HepG2 (cell line): ENCODE data around the gene POLN. TPM values are rescaled to one million over a fixed set of nuclear protein-coding genes. Genes with fewer than 3 reads are reported as not detected.

Experiments
- ATAC-seq: fragments of 200-7000 bp; cut with Tn5 transposase; 3 replicates; pipeline ENCODE4 v1.9.1; 2020; ENCODE audit warnings: mild to moderate bottlenecking, moderate library complexity
- BruUV-seq: library from RNA; stranded (reverse); fragments of 400-500 nt; replicated peaks from 2 replicates; lab custom pipeline; 2021; lab: Mats Ljungman, UMichigan
- CTCF ChIA-PET: fragments of 300-600 bp; formaldehyde crosslinking; extraction: SDS; loops from one replicate; lab custom pipeline; 2021; ENCODE audit warnings: low total read pairs, inconsistent platforms, low intra/inter-chr PET ratio; lab: Yijun Ruan, JAX
- POLR2A ChIA-PET: fragments of 350-600 bp; sonication (Branson Sonifier 250); formaldehyde crosslinking; loops from one replicate; lab custom pipeline; 2020; ENCODE audit warnings: antibody characterized with exemption, inconsistent platforms; lab: Yijun Ruan, JAX
- DNase-seq: peaks from one replicate; pipeline ENCODE4 v3.0.0-alpha.2; 2015; ENCODE audit warnings: low spot score
- FAIRE-seq: peaks from 3 replicates; lab custom pipeline; 2011; peaks lifted over from hg19 to GRCh38; lab: Jason Lieb, UNC
- H2AFZ ChIP-seq: one replicate; pipeline ENCODE4 v1.6.1; 2011; ENCODE audit warnings: low read length, inconsistent platforms
- H3K27ac ChIP-seq: fragments of 300-600 bp; 3 replicates; pipeline ENCODE4 v1.8.0; 2011; ENCODE audit warnings: mixed run types, mild to moderate bottlenecking, mixed read lengths, low read length, inconsistent platforms; ENCODE audit not compliant: insufficient read depth; ENCODE audit errors: extremely low read length
- H3K27me3 ChIP-seq, 2 experiments: fragments of 200-600 bp in 1 of 2; 2 replicates in 1 of 2; 3 replicates in 1 of 2; pipeline versions ENCODE4 v1.6.0 to v1.8.0; 2011; ENCODE audit warnings: low read length in 2 of 2, mild to moderate bottlenecking in 2 of 2, moderate library complexity in 2 of 2, inconsistent platforms in 1 of 2; ENCODE audit not compliant: insufficient read depth in 2 of 2, control insufficient read depth in 1 of 2
- H3K36me3 ChIP-seq, 2 experiments: fragments of 200-600 bp in 1 of 2; replicated peaks in 1 of 2; 2 replicates in 1 of 2; 3 replicates in 1 of 2; pipeline versions ENCODE4 v1.5.1 to v1.8.0; 2011; ENCODE audit warnings: low read length in 2 of 2, inconsistent platforms in 1 of 2; ENCODE audit not compliant: insufficient read depth in 2 of 2, control insufficient read depth in 1 of 2
- H3K4me1 ChIP-seq: 2 replicates; pipeline ENCODE4 v1.5.1; 2012; ENCODE audit warnings: low read length, inconsistent platforms; ENCODE audit not compliant: insufficient read depth
- H3K4me2 ChIP-seq: 2 replicates; pipeline ENCODE4 v1.6.0; 2011; ENCODE audit warnings: low read depth, low read length, inconsistent platforms
- H3K4me3 ChIP-seq, 3 experiments: fragments of 200-600 bp in 1 of 3; sonication (generic), shearing (Covaris generic) in 1 of 3; replicated peaks in 1 of 3; 2 replicates each; pipeline ENCODE4 v1.5.1; 2011 to 2016; ENCODE audit warnings: low read length in 3 of 3, inconsistent platforms in 2 of 3, low read depth in 2 of 3, mild to moderate bottlenecking in 2 of 3, control low read depth in 1 of 3, mixed read lengths in 1 of 3; ENCODE audit not compliant: insufficient read depth in 1 of 3
- H3K79me2 ChIP-seq: one replicate; pipeline ENCODE4 v1.6.1; 2011; ENCODE audit warnings: low read length, inconsistent platforms; ENCODE audit not compliant: insufficient read depth
- H3K9ac ChIP-seq: 2 replicates; pipeline ENCODE4 v1.6.0; 2011; ENCODE audit warnings: mild to moderate bottlenecking, low read depth, low read length, inconsistent platforms; ENCODE audit not compliant: insufficient read depth
- H3K9me3 ChIP-seq: 2 replicates; pipeline ENCODE4 v1.5.1; 2012; ENCODE audit warnings: mild to moderate bottlenecking, low read length
- H4K20me1 ChIP-seq: 2 replicates; pipeline ENCODE4 v1.6.0; 2011; ENCODE audit warnings: inconsistent platforms, mild to moderate bottlenecking, low read length, moderate library complexity; ENCODE audit not compliant: insufficient read depth
- CAMTA2 ChIP-seq: sonication (generic); formaldehyde crosslinking; IDR thresholded peaks from 2 replicates; pipeline ENCODE4 v1.4.0; 2020; ENCODE audit warnings: mild to moderate bottlenecking, missing genetic modification reagents, borderline replicate concordance
- HCFC1 ChIP-seq: fragments of 150-350 bp; IDR thresholded peaks from 2 replicates; pipeline ENCODE4 v1.6.1; 2014; ENCODE audit warnings: low read depth, low read length
- HOXA9 ChIP-seq: sonication (generic); formaldehyde crosslinking; IDR thresholded peaks from 2 replicates; pipeline ENCODE4 v1.8.1; 2022; ENCODE audit warnings: missing genetic modification reagents, mild to moderate bottlenecking, moderate library complexity, borderline replicate concordance
- HOXD1 ChIP-seq: sonication (generic); formaldehyde crosslinking; IDR thresholded peaks from 2 replicates; pipeline ENCODE4 v1.5.0; 2020; ENCODE audit warnings: missing genetic modification reagents
- ISX ChIP-seq: sonication (generic); formaldehyde crosslinking; conservative IDR thresholded peaks from 2 replicates; pipeline ENCODE4 v1.5.0; 2020; ENCODE audit warnings: missing genetic modification reagents
- KDM3A ChIP-seq: IDR thresholded peaks from 2 replicates; pipeline ENCODE4 v1.6.1; 2018; ENCODE audit warnings: low read depth, missing compliant biosample characterization
- MLLT10 ChIP-seq: sonication (generic); formaldehyde crosslinking; IDR thresholded peaks from 2 replicates; pipeline ENCODE4 v1.4.0; 2020; ENCODE audit warnings: missing genetic modification reagents
- NFYB ChIP-seq: sonication (generic); formaldehyde crosslinking; IDR thresholded peaks from 2 replicates; pipeline ENCODE4 v1.4.0; 2020; ENCODE audit warnings: missing genetic modification reagents
- TRIM24 ChIP-seq: sonication (generic); formaldehyde crosslinking; IDR thresholded peaks from 2 replicates; pipeline ENCODE4 v1.8.0; 2022; ENCODE audit warnings: mild to moderate bottlenecking, missing genetic modification reagents
- ZFP36L2 ChIP-seq: sonication (generic); formaldehyde crosslinking; IDR thresholded peaks from 2 replicates; pipeline ENCODE4 v1.4.0; 2020; ENCODE audit warnings: missing genetic modification reagents
- ZNF12 ChIP-seq: sonication (generic); formaldehyde crosslinking; IDR thresholded peaks from 2 replicates; pipeline ENCODE4 v1.5.0; 2020; ENCODE audit warnings: missing genetic modification reagents
- ZNF552 ChIP-seq: sonication (generic); formaldehyde crosslinking; IDR thresholded peaks from 2 replicates; pipeline ENCODE4 v1.9.0; 2022; ENCODE audit warnings: missing genetic modification reagents, mild to moderate bottlenecking, borderline replicate concordance
- WGBS: methylation state at CpG from one replicate; pipeline ENCODE4 v1.1.6; 2017; ENCODE audit warnings: low lambda C conversion rate; 5-methylcytosine and 5-hydroxymethylcytosine counted together
- in situ Hi-C: cut with HindIII; loops from 2 replicates; pipeline ENCODE4 v1.10.0; 2017; ENCODE audit warnings: low pct_unique_long_range_greater_than_20kb; ENCODE audit not compliant: extremely low pct_ligation_motif_present
- intact Hi-C: fragments of 100-400 bp; cut with micrococcal nuclease; formaldehyde crosslinking; loops from one replicate; pipeline ENCODE4 v1.10.0; 2022; ENCODE audit not compliant: unreplicated experiment
- polyA plus RNA-seq, 8 experiments: library from polyadenylated mRNA; depleted of rRNA in 3 of 8; stranded (reverse) in 7 of 8; unstranded in 1 of 8; fragments of >200 nt; fragmentation: Illumina TruSeq in 4 of 8; extraction: Trizol in 4 of 8; gene quantifications; 2 replicates each; pipeline versions ENCODE4 v1.2.1 to v1.2.3, GENCODE V29; 2011 to 2016; ENCODE audit warnings: low read depth in 4 of 8, missing spikeins in 1 of 8, mixed read lengths in 1 of 8; ENCODE audit not compliant: insufficient read depth in 1 of 8
- total RNA-seq, 5 experiments: library from RNA; depleted of rRNA; stranded (reverse); fragments of >200 nt; fragmentation: Illumina TruSeq; extraction: Trizol; gene quantifications; 2 replicates each; pipeline ENCODE4 v1.2.3, GENCODE V29; 2016; ENCODE audit warnings: low read depth in 1 of 5
- TF ChIP-seq, protein P1 (sequence below): sonication (generic); formaldehyde crosslinking; IDR thresholded peaks from 2 replicates; pipeline ENCODE4 v1.4.0; 2020; ENCODE audit warnings: missing genetic modification reagents
- TF ChIP-seq, protein P2 (sequence below): fragments of 450-650 bp; IDR thresholded peaks from 2 replicates; pipeline ENCODE4 v1.6.1; 2017

Gene POLN
- total and polyA plus RNA-seq, 2 of the 13 experiments (the other 11 are each of a cell fraction or from before 2014, with no cell fraction given) = 0.93 to 1.5 TPM

GRCh38 chr4:2274320-2275043, 32.6 kb upstream of the POLN start:
- no TSS peak for BruUV-seq
- ATAC-seq (no peak), DNase-seq (no peak), FAIRE-seq (no peak)
- ChIA-PET CTCF (no interaction called here), POLR2A (interaction anchor here (1.4 kb wide), 1 partner anchor 12 kb away, joined by 3 read pairs; the partner anchor contains the start of gene MXD4)
- intact Hi-C loops = no loop called here
- 38% methylated on average over 13 of the region's 21 CpGs for WGBS
- no peak overlapping the region for H2AFZ ChIP-seq
- H3K79me2 ChIP-seq = no peaks in the 10 kb centered on the region
- no peaks in the 10 kb centered on the region for H3K36me3 ChIP-seq
- no peak overlapping the region for H3K4me2 ChIP-seq
- no peak overlapping the region for H3K4me3 ChIP-seq
- no peak overlapping the region for H3K27ac ChIP-seq
- no peak overlapping the region for H3K9ac ChIP-seq
- no peaks in the 10 kb centered on the region for H3K4me1 ChIP-seq
- H3K9me3 ChIP-seq = no peaks in the 10 kb centered on the region
- H4K20me1 ChIP-seq = no peaks in the 10 kb centered on the region
- H3K27me3 ChIP-seq = peaks cover 12 to 47% of the 10 kb centered on the region in 2 experiments; a peak in 4 of 5 replicates
- in situ Hi-C loops = no loop called here
- no peak for TF ChIP-seq HCFC1
- no peak for TF ChIP-seq NFYB (CRISPR knock-in tag)
- no peak for TF ChIP-seq HOXA9 (CRISPR knock-in tag)
- TF ChIP-seq ZNF12 = no peak
- no peak for TF ChIP-seq ZFP36L2 (CRISPR knock-in tag)
- no peak for TF ChIP-seq TRIM24 (CRISPR knock-in tag)
- no peak for TF ChIP-seq HOXD1 (CRISPR knock-in tag)
- TF ChIP-seq, protein P1, sequence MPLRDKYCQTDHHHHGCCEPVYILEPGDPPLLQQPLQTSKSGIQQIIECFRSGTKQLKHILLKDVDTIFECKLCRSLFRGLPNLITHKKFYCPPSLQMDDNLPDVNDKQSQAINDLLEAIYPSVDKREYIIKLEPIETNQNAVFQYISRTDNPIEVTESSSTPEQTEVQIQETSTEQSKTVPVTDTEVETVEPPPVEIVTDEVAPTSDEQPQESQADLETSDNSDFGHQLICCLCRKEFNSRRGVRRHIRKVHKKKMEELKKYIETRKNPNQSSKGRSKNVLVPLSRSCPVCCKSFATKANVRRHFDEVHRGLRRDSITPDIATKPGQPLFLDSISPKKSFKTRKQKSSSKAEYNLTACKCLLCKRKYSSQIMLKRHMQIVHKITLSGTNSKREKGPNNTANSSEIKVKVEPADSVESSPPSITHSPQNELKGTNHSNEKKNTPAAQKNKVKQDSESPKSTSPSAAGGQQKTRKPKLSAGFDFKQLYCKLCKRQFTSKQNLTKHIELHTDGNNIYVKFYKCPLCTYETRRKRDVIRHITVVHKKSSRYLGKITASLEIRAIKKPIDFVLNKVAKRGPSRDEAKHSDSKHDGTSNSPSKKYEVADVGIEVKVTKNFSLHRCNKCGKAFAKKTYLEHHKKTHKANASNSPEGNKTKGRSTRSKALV = no peak
- TF ChIP-seq ISX = no peak
- no peak for TF ChIP-seq ZNF552 (CRISPR knock-in tag)
- no peak for TF ChIP-seq MLLT10
- no peak for TF ChIP-seq KDM3A (CRISPR knock-in tag)
- TF ChIP-seq, protein P2, sequence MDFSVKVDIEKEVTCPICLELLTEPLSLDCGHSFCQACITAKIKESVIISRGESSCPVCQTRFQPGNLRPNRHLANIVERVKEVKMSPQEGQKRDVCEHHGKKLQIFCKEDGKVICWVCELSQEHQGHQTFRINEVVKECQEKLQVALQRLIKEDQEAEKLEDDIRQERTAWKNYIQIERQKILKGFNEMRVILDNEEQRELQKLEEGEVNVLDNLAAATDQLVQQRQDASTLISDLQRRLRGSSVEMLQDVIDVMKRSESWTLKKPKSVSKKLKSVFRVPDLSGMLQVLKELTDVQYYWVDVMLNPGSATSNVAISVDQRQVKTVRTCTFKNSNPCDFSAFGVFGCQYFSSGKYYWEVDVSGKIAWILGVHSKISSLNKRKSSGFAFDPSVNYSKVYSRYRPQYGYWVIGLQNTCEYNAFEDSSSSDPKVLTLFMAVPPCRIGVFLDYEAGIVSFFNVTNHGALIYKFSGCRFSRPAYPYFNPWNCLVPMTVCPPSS = no peak
- TF ChIP-seq CAMTA2 (CRISPR knock-in tag) = no peak
